B cell (primary cell): ENCODE measurements around the gene CRYBG3. TPM values are rescaled to one million over a fixed set of nuclear protein-coding genes. Genes with fewer than 3 reads are reported as not detected.

Source experiments
- ATAC-seq: fragments of 200-7000 bp; cut with Tn5 transposase; one replicate; pipeline ENCODE4 v1.10.0; 2021; ENCODE audit warnings: low read depth, mild to moderate bottlenecking, moderate number of reproducible peaks, moderate library complexity
- CTCF ChIA-PET: fragments of 350-600 bp; sonication (Branson Sonifier 250); formaldehyde crosslinking; loops from one replicate; lab custom pipeline; 2021; ENCODE audit warnings: antibody characterized with exemption, inconsistent platforms; lab: Charles Lee
- POLR2A ChIA-PET: fragments of 350-600 bp; sonication (Branson Sonifier 250); formaldehyde crosslinking; loops from one replicate; lab custom pipeline; 2021; ENCODE audit warnings: antibody characterized with exemption; lab: Charles Lee
- DNase-seq: peaks from one replicate; pipeline ENCODE4 v3.0.0; 2013
- H2AFZ ChIP-seq: 2 replicates; pipeline ENCODE4 v1.6.1; 2012; ENCODE audit warnings: mild to moderate bottlenecking, low read depth, low read length; ENCODE audit not compliant: insufficient read depth, poor library complexity, severe bottlenecking
- H3K27ac ChIP-seq, 2 donors: 1 replicate in 1 of 2; 2 replicates in 1 of 2; pipeline ENCODE4 v1.5.1; 2012 to 2013; ENCODE audit warnings: low read length in 2 of 2, mild to moderate bottlenecking in 2 of 2, moderate library complexity in 1 of 2
- H3K27me3 ChIP-seq, 4 experiments: fragments of 200-600 bp in 1 of 4; sonication (generic) in 1 of 4; replicated peaks in 1 of 4; 1 replicate in 2 of 4; 2 replicates in 2 of 4; pipeline versions ENCODE4 v1.6.1 to v1.7.0; 2013 to 2016; ENCODE audit warnings: low read length in 3 of 4, mild to moderate bottlenecking in 2 of 4, mixed read lengths in 1 of 4, moderate library complexity in 1 of 4; ENCODE audit not compliant: insufficient read depth in 4 of 4, control insufficient read depth in 3 of 4; ENCODE audit errors: control extremely low read depth in 1 of 4
- H3K36me3 ChIP-seq, 2 experiments: replicated peaks in 1 of 2; 1 replicate in 1 of 2; 2 replicates in 1 of 2; pipeline versions ENCODE4 v1.6.1 to v1.7.1; 2013; ENCODE audit warnings: low read length in 1 of 2; ENCODE audit not compliant: insufficient read depth in 2 of 2, control insufficient read depth in 1 of 2; ENCODE audit errors: control extremely low read depth in 1 of 2, extremely low read depth in 1 of 2
- H3K4me1 ChIP-seq, 2 donors: fragments of 200-600 bp in 1 of 2; sonication (generic) in 1 of 2; 1 replicate in 1 of 2; 2 replicates in 1 of 2; pipeline versions ENCODE4 v1.5.1 to v1.6.1; 2013 to 2017; ENCODE audit warnings: low read length in 2 of 2; ENCODE audit not compliant: control insufficient read depth in 2 of 2, insufficient read depth in 2 of 2
- H3K4me2 ChIP-seq: replicated peaks from 2 replicates; pipeline ENCODE3; 2012; ENCODE audit warnings: mild to moderate bottlenecking, low read depth, low read length; ENCODE audit not compliant: poor library complexity, severe bottlenecking
- H3K4me3 ChIP-seq, 5 experiments: fragments of 200-600 bp in 1 of 5; sonication (generic) in 1 of 5; 1 replicate in 3 of 5; 2 replicates in 2 of 5; pipeline versions ENCODE4 v1.5.1 to v1.7.0; 2011 to 2016; ENCODE audit warnings: low read length in 4 of 5, mild to moderate bottlenecking in 4 of 5, low read depth in 2 of 5, control low read depth in 1 of 5, moderate library complexity in 1 of 5; ENCODE audit not compliant: insufficient read depth in 1 of 5; ENCODE audit errors: control extremely low read depth in 1 of 5, extremely low read depth in 1 of 5
- H3K79me2 ChIP-seq: fragments of 200-600 bp; sonication (generic); one replicate; pipeline ENCODE4 v1.6.0; 2016; ENCODE audit warnings: low read length; ENCODE audit not compliant: control insufficient read depth, insufficient read depth
- H3K9ac ChIP-seq: fragments of 200-600 bp; sonication (generic); 2 replicates; pipeline ENCODE4 v1.6.1; 2017; ENCODE audit warnings: mild to moderate bottlenecking, low read length, moderate library complexity
- H3K9me3 ChIP-seq, 3 donors: one replicate each; pipeline versions ENCODE4 v1.6.1 to v1.7.1; 2013; ENCODE audit warnings: low read length in 2 of 3; ENCODE audit not compliant: control insufficient read depth in 2 of 3, insufficient read depth in 1 of 3; ENCODE audit errors: control extremely low read depth in 1 of 3
- H4K20me1 ChIP-seq: 2 replicates; pipeline ENCODE4 v1.6.0; 2012; ENCODE audit warnings: mild to moderate bottlenecking, low read length; ENCODE audit not compliant: insufficient read depth, control insufficient read depth, poor library complexity, severe bottlenecking
- H3K27ac Mint-ChIP-seq: one replicate; pipeline ENCODE4 v1.8.0; 2021; ENCODE audit warnings: mixed read lengths
- H3K27me3 Mint-ChIP-seq: one replicate; pipeline ENCODE4 v1.8.0; 2021; ENCODE audit warnings: mixed read lengths
- H3K4me1 Mint-ChIP-seq: one replicate; pipeline ENCODE4 v1.8.0; 2021; ENCODE audit warnings: mixed read lengths
- H3K4me3 Mint-ChIP-seq: one replicate; pipeline ENCODE4 v1.8.0; 2021; ENCODE audit warnings: mixed read lengths
- H3K9me3 Mint-ChIP-seq: one replicate; pipeline ENCODE4 v1.8.0; 2022; ENCODE audit warnings: mixed read lengths; ENCODE audit not compliant: insufficient read depth
- EZH2 ChIP-seq: IDR thresholded peaks from 2 replicates; pipeline ENCODE4 v1.6.1; 2012; ENCODE audit warnings: borderline replicate concordance, low read depth, mild to moderate bottlenecking, moderate library complexity, low read length; ENCODE audit not compliant: insufficient read depth, poor library complexity, severe bottlenecking
- WGBS: methylation state at CpG from one replicate; pipeline ENCODE4 v1.1.5; 2013; ENCODE audit warnings: missing lambda C conversion rate; ENCODE audit not compliant: insufficient coverage; 5-methylcytosine and 5-hydroxymethylcytosine counted together
- intact Hi-C: fragments of 100-400 bp; cut with micrococcal nuclease; formaldehyde crosslinking; loops from one replicate; pipeline ENCODE4 v1.10.0; 2022
- polyA plus RNA-seq: library from polyadenylated mRNA; depleted of rRNA; stranded (reverse); fragments of >200 nt; gene quantifications from 2 replicates; pipeline ENCODE4 v1.2.3, GENCODE V29; 2012
- total RNA-seq, 2 donors: library from RNA; stranded (reverse); fragments of 120-200 nt in 1 of 2; gene quantifications; 1 replicate in 1 of 2; 2 replicates in 1 of 2; pipeline versions ENCODE4 v1.2.3 to v1.2.4, GENCODE V29; 2013 to 2022
- TF ChIP-seq, protein P1 (sequence below): fragments of 200-600 bp; IDR thresholded peaks from one replicate; pipeline ENCODE4 v1.8.0; 2022; ENCODE audit warnings: antibody characterized with exemption, mild to moderate bottlenecking

CRYBG3 gene
- total and polyA plus RNA-seq, 2 donors (not counting 1 experiment from before 2014, with no cell fraction given), result 2.2 to 3.0 TPM

DNA sequence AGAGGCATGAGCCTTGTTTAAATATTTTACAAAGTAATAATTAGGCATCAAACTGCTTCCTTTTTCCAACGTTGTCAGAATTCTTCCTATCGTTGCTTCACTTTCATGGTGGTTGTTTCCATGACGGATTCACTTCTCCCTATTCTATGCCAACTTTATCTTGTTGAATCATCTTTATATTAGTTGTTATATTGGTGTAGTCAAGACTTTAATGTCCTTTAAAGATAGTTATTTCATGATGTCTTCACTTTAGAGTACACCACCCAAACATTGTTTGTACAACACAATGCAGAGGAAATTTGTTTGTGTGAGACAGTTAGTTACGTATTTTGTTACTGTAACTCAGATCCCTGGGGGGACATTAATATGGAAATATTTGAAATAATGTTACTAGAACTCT, 61.9 kb downstream of the CRYBG3 start:
- no peak overlapping the region for H3K9ac ChIP-seq
- no peaks in the 10 kb centered on the region for H3K9me3 ChIP-seq
- Mint-ChIP-seq H3K4me1 (no peaks in the 10 kb centered on the region), H3K4me3 (no peak overlapping the region), H3K27ac (no peak overlapping the region), H3K27me3 (no peaks in the 10 kb centered on the region), H3K9me3 (no peaks in the 10 kb centered on the region)
- H3K79me2 ChIP-seq, result no peaks in the 10 kb centered on the region
- H3K36me3 ChIP-seq, result peaks cover 0 to 3% of the 10 kb centered on the region in 2 experiments
- TF ChIP-seq, protein P1, sequence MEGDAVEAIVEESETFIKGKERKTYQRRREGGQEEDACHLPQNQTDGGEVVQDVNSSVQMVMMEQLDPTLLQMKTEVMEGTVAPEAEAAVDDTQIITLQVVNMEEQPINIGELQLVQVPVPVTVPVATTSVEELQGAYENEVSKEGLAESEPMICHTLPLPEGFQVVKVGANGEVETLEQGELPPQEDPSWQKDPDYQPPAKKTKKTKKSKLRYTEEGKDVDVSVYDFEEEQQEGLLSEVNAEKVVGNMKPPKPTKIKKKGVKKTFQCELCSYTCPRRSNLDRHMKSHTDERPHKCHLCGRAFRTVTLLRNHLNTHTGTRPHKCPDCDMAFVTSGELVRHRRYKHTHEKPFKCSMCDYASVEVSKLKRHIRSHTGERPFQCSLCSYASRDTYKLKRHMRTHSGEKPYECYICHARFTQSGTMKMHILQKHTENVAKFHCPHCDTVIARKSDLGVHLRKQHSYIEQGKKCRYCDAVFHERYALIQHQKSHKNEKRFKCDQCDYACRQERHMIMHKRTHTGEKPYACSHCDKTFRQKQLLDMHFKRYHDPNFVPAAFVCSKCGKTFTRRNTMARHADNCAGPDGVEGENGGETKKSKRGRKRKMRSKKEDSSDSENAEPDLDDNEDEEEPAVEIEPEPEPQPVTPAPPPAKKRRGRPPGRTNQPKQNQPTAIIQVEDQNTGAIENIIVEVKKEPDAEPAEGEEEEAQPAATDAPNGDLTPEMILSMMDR, result no peak
- no peak for TF ChIP-seq EZH2
- no peaks in the 10 kb centered on the region for H3K27me3 ChIP-seq
- no peaks in the 10 kb centered on the region for H3K4me1 ChIP-seq
- POLR2A ChIA-PET, result no interaction called here
- intact Hi-C loops, result no loop called here
- no peak overlapping the region for H2AFZ ChIP-seq
- H3K4me3 ChIP-seq, result no peak overlapping the region
- H3K4me2 ChIP-seq, result no peak overlapping the region
- CTCF ChIA-PET, result no interaction called here
- H3K27ac ChIP-seq, result no peak overlapping the region
- ATAC-seq, result no peak
- no peak for DNase-seq
- no peaks in the 10 kb centered on the region for H4K20me1 ChIP-seq
- no CpG with 5 or more reads among the region's 4 CpGs for WGBS

- ChIA-PET CTCF (no interaction called here), POLR2A (no interaction called here)
- peaks cover 0 to 3% of the 10 kb centered on the region in 2 experiments for H3K36me3 ChIP-seq
- no peak overlapping the region for H3K27ac ChIP-seq
- ATAC-seq, result no peak
- intact Hi-C loops, result no loop called here
- Mint-ChIP-seq H3K27me3 (no peaks in the 10 kb centered on the region), H3K4me3 (no peak overlapping the region), H3K4me1 (no peaks in the 10 kb centered on the region), H3K9me3 (no peaks in the 10 kb centered on the region), H3K27ac (no peak overlapping the region)
- no peaks in the 10 kb centered on the region for H3K79me2 ChIP-seq
- H3K9me3 ChIP-seq, result no peaks in the 10 kb centered on the region
- no peaks in the 10 kb centered on the region for H3K27me3 ChIP-seq
- no peak for TF ChIP-seq EZH2
- TF ChIP-seq, protein P1, result no peak
- no peaks in the 10 kb centered on the region for H3K4me1 ChIP-seq
- no peak overlapping the region for H3K4me2 ChIP-seq
- DNase-seq, result no peak
- no peak overlapping the region for H2AFZ ChIP-seq
- no CpG with 5 or more reads among the region's 2 CpGs for WGBS
- H3K4me3 ChIP-seq, result no peak overlapping the region
- H3K9ac ChIP-seq, result no peak overlapping the region
- H4K20me1 ChIP-seq, result no peaks in the 10 kb centered on the region
Measured at GRCh38 chr3:97884586-97885123, 62.8 kb downstream of the CRYBG3 start.
